Stimulated activated naive CD8-positive, alpha-beta T cell treated with anti-CD3 and anti-CD28 coated beads, Interleukin-15, Interleukin-2, amounts not matched to agents 100 U/mL and 50 U/mL, for 24 hours (primary cell): ENCODE data around the gene COA8.
"Not testable (repeated sequence)": the region's sequence is repeated elsewhere in the genome, so short reads cannot be mapped to it uniquely, and the experiment has no call there.

Source experiments
- ATAC-seq: fragments of 150-1000 bp; cut with Tn5 transposase; one replicate; pipeline ENCODE4 v1.10.0; 2021
- DNase-seq: peaks from one replicate; pipeline ENCODE4 v3.0.0; 2021

COA8 gene

GRCh38 chr14:103562429-103563225 lies at the start of gene COA8, which contains the start of gene BAG5:
COA8 (plus strand) TSS chr14:103562960; CDS start chr14:103563002, 42 bp downstream.
BAG5 (minus strand) TSS chr14:103562657; CDS start chr14:103561164, 1,493 bp downstream.
- DNase-seq (peak; percentile 91), ATAC-seq (peak; percentile 85)

- no peak for ATAC-seq
- DNase-seq: no peak
Measured at GRCh38 chr14:103514596-103515421, 48.0 kb upstream of the COA8 start.

- DNase-seq: no peak
- ATAC-seq: no peak
Measured at GRCh38 chr14:103516426-103517173, 46.2 kb upstream of the COA8 start.

GRCh38 chr14:103517174-103517566 lies 45.6 kb upstream of the COA8 start:
- DNase-seq (no peak), ATAC-seq (no peak)

- ATAC-seq: no peak
- no peak for DNase-seq
Measured at GRCh38 chr14:103517721-103518421, 44.9 kb upstream of the COA8 start.

GRCh38 chr14:103518422-103519042 lies 44.2 kb upstream of the COA8 start:
- ATAC-seq: no peak
- peak; percentile 79 for DNase-seq

GRCh38 chr14:103519043-103519836 lies 43.5 kb upstream of the COA8 start:
- no peak for DNase-seq
- ATAC-seq: no peak

- ATAC-seq (no peak), DNase-seq (no peak)
Measured at GRCh38 chr14:103519837-103520212, 42.9 kb upstream of the COA8 start.

GRCh38 chr14:103520269-103520656 lies 42.5 kb upstream of the COA8 start:
- no peak for DNase-seq

GRCh38 chr14:103520657-103521437 lies 41.9 kb upstream of the COA8 start:
- ATAC-seq (peak; percentile 42), DNase-seq (peak; percentile 68)

More at GRCh38 chr14:103520269-103520656, 42.5 kb upstream of the COA8 start:
- ATAC-seq: no peak

- no peak for ATAC-seq
- DNase-seq: no peak
Measured at GRCh38 chr14:103521438-103521950, 41.3 kb upstream of the COA8 start.

GRCh38 chr14:103521951-103522563 lies 40.7 kb upstream of the COA8 start:
- no peak for DNase-seq
- no peak for ATAC-seq

- DNase-seq (no peak), ATAC-seq (no peak)
Measured at GRCh38 chr14:103522649-103523574, 39.8 kb upstream of the COA8 start, which contains the start of gene CKB. CKB (minus strand) TSS chr14:103522830; CDS start chr14:103522493, 337 bp downstream.

- ATAC-seq (no peak), DNase-seq (no peak)
Measured at GRCh38 chr14:103523575-103523954, 39.2 kb upstream of the COA8 start.

- ATAC-seq (no peak), DNase-seq (no peak)
Measured at GRCh38 chr14:103524002-103524935, 38.5 kb upstream of the COA8 start.

GRCh38 chr14:103525430-103526246 lies 37.1 kb upstream of the COA8 start:
- DNase-seq, ATAC-seq: not testable (repeated sequence)
